CD14-positive monocyte (primary cell): ENCODE results near the gene ZNF275. TPM values are rescaled to one million over a fixed set of nuclear protein-coding genes. Genes with fewer than 3 reads are reported as not detected.

ENCODE experiments used
- DNase-seq, 3 donors: peaks; one replicate each; pipeline ENCODE4 v3.0.0-alpha.2; 2011 to 2022
- H2AFZ ChIP-seq: 2 replicates; pipeline ENCODE4 v1.6.0; 2012; ENCODE audit warnings: mild to moderate bottlenecking, low read depth, low read length, inconsistent platforms; ENCODE audit not compliant: insufficient read depth, poor library complexity, severe bottlenecking
- H3K27ac ChIP-seq, 2 donors: 1 replicate in 1 of 2; 2 replicates in 1 of 2; pipeline ENCODE4 v1.5.1; 2012 to 2013; ENCODE audit warnings: low read length in 2 of 2, control low read depth in 1 of 2, inconsistent platforms in 1 of 2, low read depth in 1 of 2, mild to moderate bottlenecking in 1 of 2
- H3K27me3 ChIP-seq, 2 donors: one replicate each; pipeline versions ENCODE4 v1.6.0 to v1.6.1; 2011 to 2013; ENCODE audit warnings: low read length in 2 of 2; ENCODE audit not compliant: control insufficient read depth in 2 of 2, insufficient read depth in 2 of 2
- H3K36me3 ChIP-seq, 2 donors: replicated peaks in 1 of 2; 1 replicate in 1 of 2; 2 replicates in 1 of 2; pipeline versions ENCODE4 v1.5.1 to v1.6.1; 2012 to 2013; ENCODE audit warnings: low read length in 2 of 2, control low read depth in 1 of 2, inconsistent platforms in 1 of 2, mild to moderate bottlenecking in 1 of 2; ENCODE audit not compliant: insufficient read depth in 2 of 2, control insufficient read depth in 1 of 2
- H3K4me1 ChIP-seq, 2 donors: 1 replicate in 1 of 2; 2 replicates in 1 of 2; pipeline versions ENCODE4 v1.5.1 to v1.6.1; 2012 to 2013; ENCODE audit warnings: low read length in 2 of 2, control low read depth in 1 of 2, inconsistent platforms in 1 of 2, mild to moderate bottlenecking in 1 of 2, moderate library complexity in 1 of 2; ENCODE audit not compliant: insufficient read depth in 2 of 2, control insufficient read depth in 1 of 2
- H3K4me2 ChIP-seq: replicated peaks from 2 replicates; pipeline ENCODE3; 2012; ENCODE audit warnings: low read length, moderate library complexity, mild to moderate bottlenecking; ENCODE audit not compliant: poor library complexity, severe bottlenecking; ENCODE audit errors: extremely low read depth
- H3K4me3 ChIP-seq, 3 experiments: fragments of 200-600 bp in 1 of 3; sonication (generic) in 1 of 3; replicated peaks in 1 of 3; 1 replicate in 2 of 3; 2 replicates in 1 of 3; pipeline ENCODE4 v1.5.1; 2011 to 2013; ENCODE audit warnings: low read length in 3 of 3, mild to moderate bottlenecking in 3 of 3, control low read depth in 2 of 3, low read depth in 2 of 3, inconsistent platforms in 1 of 3, moderate library complexity in 1 of 3
- H3K79me2 ChIP-seq: 2 replicates; pipeline ENCODE4 v1.6.0; 2012; ENCODE audit warnings: mild to moderate bottlenecking, control low read depth, inconsistent platforms, low read length, moderate library complexity; ENCODE audit not compliant: insufficient read depth
- H3K9ac ChIP-seq: 2 replicates; pipeline ENCODE4 v1.6.0; 2017; ENCODE audit warnings: low read length, mild to moderate bottlenecking; ENCODE audit not compliant: insufficient read depth, poor library complexity, severe bottlenecking
- H3K9me3 ChIP-seq, 2 donors: replicated peaks in 1 of 2; 1 replicate in 1 of 2; 2 replicates in 1 of 2; pipeline versions ENCODE4 v1.5.1 to v1.6.1; 2012 to 2013; ENCODE audit warnings: low read length in 2 of 2, control low read depth in 1 of 2; ENCODE audit not compliant: control insufficient read depth in 1 of 2, insufficient read depth in 1 of 2
- H4K20me1 ChIP-seq: 2 replicates; pipeline ENCODE4 v1.6.0; 2012; ENCODE audit warnings: mild to moderate bottlenecking, low read length, control low read depth, moderate library complexity; ENCODE audit not compliant: insufficient read depth
- H3K27ac Mint-ChIP-seq, 7 donors: one replicate each; pipeline ENCODE4 v1.8.0; 2020; ENCODE audit warnings: mild to moderate bottlenecking in 7 of 7, mixed read lengths in 7 of 7, moderate library complexity in 6 of 7, inconsistent platforms in 2 of 7
- H3K27me3 Mint-ChIP-seq, 3 donors: one replicate each; pipeline ENCODE4 v1.8.0; 2021 to 2022; ENCODE audit warnings: low read depth in 3 of 3, mild to moderate bottlenecking in 3 of 3, mixed read lengths in 3 of 3, moderate library complexity in 3 of 3, inconsistent platforms in 1 of 3
- H3K36me3 Mint-ChIP-seq, 2 donors: one replicate each; pipeline ENCODE4 v1.8.0; 2020; ENCODE audit warnings: mixed read lengths in 2 of 2, inconsistent platforms in 1 of 2, mild to moderate bottlenecking in 1 of 2
- H3K4me1 Mint-ChIP-seq: one replicate; pipeline ENCODE4 v1.8.0; 2020; ENCODE audit warnings: mild to moderate bottlenecking, mixed read lengths
- H3K4me3 Mint-ChIP-seq, 2 donors: one replicate each; pipeline ENCODE4 v1.8.0; 2020; ENCODE audit warnings: mild to moderate bottlenecking in 2 of 2, mixed read lengths in 2 of 2, moderate library complexity in 1 of 2
- H3K9me3 Mint-ChIP-seq, 7 donors: one replicate each; pipeline ENCODE4 v1.8.0; 2020 to 2022; ENCODE audit warnings: mixed read lengths in 7 of 7, mild to moderate bottlenecking in 6 of 7, moderate library complexity in 6 of 7, inconsistent platforms in 2 of 7
- CTCF ChIP-seq: fragments of 200-600 bp; IDR thresholded peaks from one replicate; pipeline ENCODE4 v1.8.0; 2022; ENCODE audit warnings: antibody characterized with exemption, mild to moderate bottlenecking
- WGBS: methylation state at CpG from one replicate; pipeline ENCODE4 v1.1.5; 2013; ENCODE audit warnings: missing lambda C conversion rate; ENCODE audit not compliant: insufficient coverage; 5-methylcytosine and 5-hydroxymethylcytosine counted together
- intact Hi-C, 2 donors: fragments of 100-400 bp; cut with micrococcal nuclease; formaldehyde crosslinking; loops; one replicate each; pipeline versions ENCODE4 v1.15.0 to v1.15.1; 2023
- polyA plus RNA-seq, 3 donors: library from polyadenylated mRNA; depleted of rRNA in 1 of 3; unstranded in 2 of 3; stranded (reverse) in 1 of 3; fragments of 300-500 nt in 2 of 3; fragments of >200 nt in 1 of 3; fragmentation: Illumina TruSeq in 2 of 3; gene quantifications; 1 replicate in 2 of 3; 2 replicates in 1 of 3; pipeline ENCODE4 v1.2.3, GENCODE V29; 2012 to 2021

ZNF275 gene
- polyA plus RNA-seq, 3 donors, result 1.0 to 4.7 (median 2.1) TPM

GRCh38 chrX:153397256-153397960, 63.5 kb downstream of the ZNF275 start:
- H3K4me3 Mint-ChIP-seq, result no peak overlapping the region
- peaks cover 3 to 8% (median 6%) of the 10 kb centered on the region in 3 donors for H3K27me3 Mint-ChIP-seq
- WGBS, result 96% methylated on average over 22 of the region's 27 CpGs
- intact Hi-C loops, result no loop called here
- Histone ChIP-seq H3K4me1 (peaks cover 0 to 2% of the 10 kb centered on the region in 2 donors), H3K36me3 (no peaks in the 10 kb centered on the region), H3K4me2 (no peak overlapping the region), H2AFZ (no peak overlapping the region), H3K27me3 (no peaks in the 10 kb centered on the region), H3K79me2 (no peaks in the 10 kb centered on the region), H4K20me1 (no peaks in the 10 kb centered on the region), H3K4me3 (no peak overlapping the region), H3K27ac (no peak overlapping the region), H3K9ac (no peak overlapping the region), H3K9me3 (peaks cover 0 to 7% of the 10 kb centered on the region in 2 donors)
- no peaks in the 10 kb centered on the region for H3K36me3 Mint-ChIP-seq
- H3K27ac Mint-ChIP-seq, result no peak overlapping the region
- no peak for DNase-seq
- peaks cover 0 to 10% (median 7%) of the 10 kb centered on the region in 7 donors for H3K9me3 Mint-ChIP-seq
- H3K4me1 Mint-ChIP-seq, result peaks cover 4% of the 10 kb centered on the region
- no peak for TF ChIP-seq CTCF

- Histone ChIP-seq H3K9me3 (peaks cover 0 to 7% of the 10 kb centered on the region in 2 donors), H3K27me3 (no peaks in the 10 kb centered on the region), H3K36me3 (no peaks in the 10 kb centered on the region), H3K4me3 (no peak overlapping the region), H2AFZ (no peak overlapping the region), H3K4me1 (peaks cover 0 to 2% of the 10 kb centered on the region in 2 donors), H3K9ac (no peak overlapping the region), H4K20me1 (no peaks in the 10 kb centered on the region), H3K79me2 (no peaks in the 10 kb centered on the region), H3K27ac (no peak overlapping the region), H3K4me2 (no peak overlapping the region)
- WGBS, result no CpG with 5 or more reads among the region's 17 CpGs
- intact Hi-C loops, result no loop called here
- Mint-ChIP-seq H3K27ac (peak overlapping the region in 1 of 7 donors; percentile 15), H3K36me3 (no peaks in the 10 kb centered on the region), H3K4me1 (peaks cover 4% of the 10 kb centered on the region), H3K9me3 (peaks cover 0 to 10% (median 6%) of the 10 kb centered on the region in 7 donors), H3K4me3 (no peak overlapping the region), H3K27me3 (peaks cover 3 to 6% (median 6%) of the 10 kb centered on the region in 3 donors)
- no peak for TF ChIP-seq CTCF
- DNase-seq, result no peak
Observed at GRCh38 chrX:153398275-153398960, 64.5 kb downstream of the ZNF275 start.
